ENCODE results near the gene XYLT1.
A peak's percentile ranks its signal among the peaks of the same experiment; 100 is the strongest.

XYLT1 gene

DNA sequence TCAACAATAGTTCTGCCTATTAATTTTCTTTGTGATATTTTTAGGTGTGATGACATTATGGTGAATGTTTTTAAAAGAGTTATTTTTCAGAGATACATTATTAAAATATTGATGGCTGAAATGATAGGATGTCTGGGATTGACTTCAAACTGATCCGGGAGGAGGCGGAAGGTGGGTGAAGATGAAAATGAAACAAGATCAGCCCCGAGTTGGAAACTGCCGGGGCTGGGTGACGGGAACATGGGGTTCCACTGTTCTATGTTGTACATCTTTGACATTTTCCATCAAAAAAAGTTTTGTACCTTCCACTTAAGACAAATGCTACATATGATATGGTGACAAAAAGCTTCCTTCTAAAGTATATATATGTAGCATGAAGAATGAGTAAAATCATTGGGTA lies 336.9 kb downstream of the XYLT1 start:
- TF ChIP-seq, protein P1, sequence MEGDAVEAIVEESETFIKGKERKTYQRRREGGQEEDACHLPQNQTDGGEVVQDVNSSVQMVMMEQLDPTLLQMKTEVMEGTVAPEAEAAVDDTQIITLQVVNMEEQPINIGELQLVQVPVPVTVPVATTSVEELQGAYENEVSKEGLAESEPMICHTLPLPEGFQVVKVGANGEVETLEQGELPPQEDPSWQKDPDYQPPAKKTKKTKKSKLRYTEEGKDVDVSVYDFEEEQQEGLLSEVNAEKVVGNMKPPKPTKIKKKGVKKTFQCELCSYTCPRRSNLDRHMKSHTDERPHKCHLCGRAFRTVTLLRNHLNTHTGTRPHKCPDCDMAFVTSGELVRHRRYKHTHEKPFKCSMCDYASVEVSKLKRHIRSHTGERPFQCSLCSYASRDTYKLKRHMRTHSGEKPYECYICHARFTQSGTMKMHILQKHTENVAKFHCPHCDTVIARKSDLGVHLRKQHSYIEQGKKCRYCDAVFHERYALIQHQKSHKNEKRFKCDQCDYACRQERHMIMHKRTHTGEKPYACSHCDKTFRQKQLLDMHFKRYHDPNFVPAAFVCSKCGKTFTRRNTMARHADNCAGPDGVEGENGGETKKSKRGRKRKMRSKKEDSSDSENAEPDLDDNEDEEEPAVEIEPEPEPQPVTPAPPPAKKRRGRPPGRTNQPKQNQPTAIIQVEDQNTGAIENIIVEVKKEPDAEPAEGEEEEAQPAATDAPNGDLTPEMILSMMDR (conservative IDR thresholded peaks at IDR 0.05; ENCODE audit: low read length), result no peak
- no peak for DNase-seq (ENCODE audit: low read depth)

DNA sequence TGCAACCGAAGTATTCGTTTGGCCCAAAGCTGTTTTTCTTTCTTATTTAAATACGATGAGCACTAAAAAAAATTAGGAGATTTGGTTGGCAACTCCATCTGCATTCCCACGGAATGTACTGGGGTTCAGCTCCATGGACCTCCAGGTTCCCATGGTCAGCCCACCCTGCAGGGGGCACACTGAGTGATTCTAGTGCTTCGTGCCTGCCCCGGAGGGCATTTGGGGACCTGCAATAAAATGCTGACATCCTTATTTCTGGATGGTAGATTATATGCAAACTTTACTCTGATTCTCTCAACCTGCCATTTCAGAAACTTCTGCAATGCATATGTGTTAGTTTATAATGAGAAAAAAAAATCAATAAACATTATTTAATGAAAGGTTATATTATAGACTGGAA lies 339.4 kb downstream of the XYLT1 start:
- DNase-seq (ENCODE audit: low read depth), result no peak
- TF ChIP-seq, protein P1 (conservative IDR thresholded peaks at IDR 0.05; ENCODE audit: low read length), result peak; percentile 23; the same call in 1 of the 2 replicates
- no peak overlapping the region for H3K4me3 ChIP-seq (ENCODE audit: low read length)

More for the DNA sequence above, 336.9 kb downstream of the XYLT1 start:
- no peak overlapping the region for H3K4me3 ChIP-seq (ENCODE audit: low read length)

DNA sequence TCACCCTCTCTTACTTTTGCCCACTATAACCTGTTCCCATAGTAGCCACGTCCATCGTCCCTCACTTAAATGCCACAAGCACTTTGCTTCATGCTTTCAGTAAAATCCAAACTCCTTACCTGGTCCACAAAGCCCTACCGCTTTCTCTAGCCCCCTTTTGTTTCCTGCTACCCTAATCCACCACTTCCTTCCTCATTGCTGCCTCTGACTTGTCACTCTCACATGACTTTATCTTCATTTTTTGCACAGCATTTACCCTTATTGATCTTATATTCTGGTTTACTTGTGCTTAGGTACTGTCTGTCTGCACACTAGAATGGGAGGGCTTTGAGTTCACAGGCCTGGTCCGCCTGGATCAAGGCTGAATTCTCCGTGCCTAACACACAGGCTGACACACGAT lies 340.0 kb downstream of the XYLT1 start:
- no peak overlapping the region for H3K4me3 ChIP-seq (ENCODE audit: low read length)
- TF ChIP-seq, protein P1 (conservative IDR thresholded peaks at IDR 0.05; ENCODE audit: low read length), result no peak
- no peak for DNase-seq (ENCODE audit: low read depth)

DNA sequence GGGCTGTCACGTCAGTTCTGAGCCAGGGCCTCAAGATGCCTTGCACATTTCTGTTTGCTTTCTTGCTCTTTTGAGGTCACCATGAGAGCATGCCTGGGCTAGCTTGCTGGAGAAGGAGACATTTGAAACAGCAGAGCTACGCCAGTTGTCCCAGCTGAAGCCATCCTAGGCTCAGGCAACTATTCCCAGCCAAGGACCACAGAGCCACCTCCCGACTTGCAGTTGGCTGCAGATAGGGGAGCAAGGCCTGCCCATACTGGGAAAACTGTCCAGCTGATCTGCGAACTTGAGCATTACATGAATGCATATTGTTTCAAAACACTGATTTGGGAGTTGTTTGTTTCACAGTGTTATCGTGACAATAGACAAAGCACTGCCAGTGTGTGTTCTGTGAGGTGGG lies 340.8 kb downstream of the XYLT1 start:
- no peak for DNase-seq (ENCODE audit: low read depth)
- no peak overlapping the region for H3K4me3 ChIP-seq (ENCODE audit: low read length)
- TF ChIP-seq, protein P1 (conservative IDR thresholded peaks at IDR 0.05; ENCODE audit: low read length), result no peak

DNA sequence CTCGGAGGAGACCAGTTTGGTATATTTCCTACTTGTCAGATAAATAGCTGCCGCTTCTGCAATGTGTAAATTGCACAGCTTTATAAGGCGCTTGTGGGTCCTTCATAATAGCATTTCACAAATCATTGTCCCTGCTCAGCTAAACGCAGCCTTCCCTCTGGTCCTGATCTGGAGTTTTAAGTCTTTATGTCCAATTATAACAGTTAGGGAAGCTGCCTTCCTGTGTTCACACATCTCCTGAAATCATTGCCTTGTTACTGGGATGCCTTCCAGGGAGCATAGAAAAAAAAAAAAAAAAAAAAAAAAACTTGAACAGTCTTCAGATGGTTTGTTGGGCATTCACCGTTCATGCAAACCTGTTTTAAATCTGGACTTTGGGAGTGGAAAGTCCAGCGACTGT lies 342.0 kb downstream of the XYLT1 start:
- no peak for DNase-seq (ENCODE audit: low read depth)
- no peak overlapping the region for H3K4me3 ChIP-seq (ENCODE audit: low read length)
- TF ChIP-seq, protein P1 (conservative IDR thresholded peaks at IDR 0.05; ENCODE audit: low read length), result no peak

DNA sequence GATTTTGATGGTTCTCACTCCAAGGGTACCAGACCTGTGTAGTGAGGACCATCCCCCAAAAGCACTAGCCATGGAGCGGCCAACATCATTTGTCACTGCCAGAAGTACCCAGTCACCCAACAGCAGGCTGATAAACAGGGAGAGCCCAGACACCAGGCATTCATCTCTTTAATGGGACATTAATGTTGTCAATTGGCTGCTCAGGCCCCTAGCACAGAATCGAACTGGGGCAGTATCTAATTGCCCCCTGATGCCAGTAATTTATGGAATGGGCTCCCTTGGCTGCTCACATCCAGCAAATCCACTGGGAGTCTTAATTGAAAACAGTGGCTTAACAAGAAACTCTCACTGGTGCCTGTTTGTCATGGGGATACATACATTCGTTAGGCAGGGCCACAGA lies 344.6 kb downstream of the XYLT1 start:
- TF ChIP-seq, protein P1 (conservative IDR thresholded peaks at IDR 0.05; ENCODE audit: low read length), result no peak
- DNase-seq (ENCODE audit: low read depth), result no peak
- H3K4me3 ChIP-seq (ENCODE audit: low read length), result no peak overlapping the region

DNA sequence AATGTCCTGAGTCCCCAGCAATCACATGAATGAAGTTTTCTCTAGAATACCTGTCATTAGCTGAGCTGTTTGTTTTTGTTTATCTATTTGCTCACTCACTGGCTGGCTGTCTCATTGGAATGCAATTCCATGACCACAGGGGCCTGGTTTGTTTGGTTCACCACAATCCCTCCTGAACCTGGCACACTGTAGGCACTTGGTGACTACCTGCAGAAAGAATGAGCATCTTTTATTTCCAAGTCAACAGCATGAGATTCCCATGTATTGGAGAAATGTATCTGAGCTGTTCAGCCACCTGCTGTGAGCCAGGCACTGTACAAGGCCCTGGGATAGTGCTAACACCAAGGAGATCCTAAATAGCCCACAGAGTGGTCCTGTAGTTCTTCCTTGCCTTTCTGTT lies 345.1 kb downstream of the XYLT1 start:
- peak; percentile 31 for DNase-seq (ENCODE audit: low read depth)
- no peak overlapping the region for H3K4me3 ChIP-seq (ENCODE audit: low read length)
- TF ChIP-seq, protein P1 (conservative IDR thresholded peaks at IDR 0.05; ENCODE audit: low read length), result no peak
